Keratinocyte (primary cell): ENCODE measurements around the gene HACD1. TPM values are rescaled to one million over a fixed set of nuclear protein-coding genes. Genes with fewer than 3 reads are reported as not detected.

Experiments
- DNase-seq: peaks from one replicate; pipeline ENCODE4 v3.0.0-alpha.2; 2011; ENCODE audit warnings: low read depth, missing footprints, low spot score
- FAIRE-seq: peaks from 2 replicates; lab custom pipeline; 2011; peaks lifted over from hg19 to GRCh38; lab: Jason Lieb, UNC
- H2AFZ ChIP-seq: 2 replicates; pipeline ENCODE4 v1.6.0; 2012; ENCODE audit warnings: low read length, control low read depth, inconsistent platforms; ENCODE audit not compliant: control insufficient read depth
- H3K27ac ChIP-seq: 2 replicates; pipeline ENCODE4 v1.5.1; 2011; ENCODE audit warnings: low read length; ENCODE audit not compliant: control insufficient read depth, insufficient read depth
- H3K27me3 ChIP-seq: 3 replicates; pipeline ENCODE4 v1.6.0; 2011; ENCODE audit warnings: low read length; ENCODE audit not compliant: control insufficient read depth, insufficient read depth; ENCODE audit errors: extremely low read depth
- H3K36me3 ChIP-seq, 2 experiments: 2 replicates in 1 of 2; 3 replicates in 1 of 2; pipeline ENCODE4 v1.5.1; 2011; ENCODE audit warnings: low read length in 2 of 2, mild to moderate bottlenecking in 1 of 2; ENCODE audit not compliant: control insufficient read depth in 2 of 2, insufficient read depth in 2 of 2; ENCODE audit errors: extremely low read depth in 1 of 2
- H3K4me1 ChIP-seq: 3 replicates; pipeline ENCODE4 v1.5.1; 2011; ENCODE audit warnings: low read length; ENCODE audit not compliant: control insufficient read depth, insufficient read depth; ENCODE audit errors: extremely low read depth
- H3K4me2 ChIP-seq: 3 replicates; pipeline ENCODE4 v1.6.0; 2011; ENCODE audit warnings: low read depth, low read length; ENCODE audit not compliant: control insufficient read depth, insufficient read depth; ENCODE audit errors: extremely low read depth
- H3K4me3 ChIP-seq, 3 experiments: fragments of 200-600 bp in 1 of 3; sonication (generic) in 1 of 3; 2 replicates in 2 of 3; 3 replicates in 1 of 3; pipeline ENCODE4 v1.5.1; 2011 to 2016; ENCODE audit warnings: low read length in 3 of 3, mild to moderate bottlenecking in 3 of 3, control low read depth in 2 of 3, inconsistent platforms in 1 of 3, low read depth in 1 of 3, mixed read lengths in 1 of 3, mixed run types in 1 of 3, moderate library complexity in 1 of 3; ENCODE audit not compliant: control insufficient read depth in 2 of 3, insufficient read depth in 2 of 3; ENCODE audit errors: extremely low read depth in 1 of 3
- H3K79me2 ChIP-seq: 2 replicates; pipeline ENCODE4 v1.6.0; 2012; ENCODE audit warnings: low read length; ENCODE audit not compliant: control insufficient read depth, insufficient read depth
- H3K9ac ChIP-seq: 3 replicates; pipeline ENCODE4 v1.6.0; 2011; ENCODE audit warnings: low read length; ENCODE audit not compliant: control insufficient read depth, insufficient read depth; ENCODE audit errors: extremely low read depth
- H3K9me1 ChIP-seq: 3 replicates; pipeline ENCODE4 v1.6.0; 2011; ENCODE audit warnings: low read length; ENCODE audit not compliant: control insufficient read depth, insufficient read depth; ENCODE audit errors: extremely low read depth
- H3K9me3 ChIP-seq: 2 replicates; pipeline ENCODE4 v1.5.1; 2012; ENCODE audit warnings: low read depth, low read length; ENCODE audit not compliant: control insufficient read depth
- H4K20me1 ChIP-seq: 3 replicates; pipeline ENCODE4 v1.6.0; 2011; ENCODE audit warnings: low read length; ENCODE audit not compliant: control insufficient read depth, insufficient read depth; ENCODE audit errors: extremely low read depth
- CTCF ChIP-seq, 3 experiments: IDR thresholded peaks in 1 of 3; conservative IDR thresholded peaks in 1 of 3; optimal IDR thresholded peaks in 1 of 3; 2 replicates in 2 of 3; 3 replicates in 1 of 3; pipeline versions ENCODE3 to v1.5.1; 2011; ENCODE audit warnings: low read length in 3 of 3, mild to moderate bottlenecking in 3 of 3, moderate library complexity in 2 of 3, control low read depth in 1 of 3, inconsistent platforms in 1 of 3; ENCODE audit not compliant: insufficient read depth in 2 of 3; ENCODE audit errors: extremely low read depth in 1 of 3
- EZH2 ChIP-seq: IDR thresholded peaks from one replicate; pipeline ENCODE4 v1.6.1; 2012; ENCODE audit warnings: inconsistent platforms, mild to moderate bottlenecking, low read length, moderate library complexity
- dilution Hi-C: fragments of 300-500 bp; cut with MboI; formaldehyde crosslinking; loops from one replicate; pipeline ENCODE4 v1.7.0; 2020; ENCODE audit warnings: low sequenced_read_pairs; ENCODE audit not compliant: extremely low pct_ligation_motif_present
- polyA plus RNA-seq, 5 experiments: library from polyadenylated mRNA; depleted of rRNA in 3 of 5; stranded (reverse) in 3 of 5; stranded (forward) in 1 of 5; unstranded in 1 of 5; fragments of >200 nt; gene quantifications; 1 replicate in 1 of 5; 2 replicates in 3 of 5; 3 replicates in 1 of 5; pipeline versions ENCODE4 v1.2.1 to v1.2.3, GENCODE V29; 2011 to 2012; ENCODE audit warnings: missing spikeins in 2 of 5, low read depth in 1 of 5, low replicate concordance in 1 of 5

Gene HACD1
- polyA plus RNA-seq, 1 donor (not counting 4 experiments of a cell fraction or from before 2014, with no cell fraction given) = 46.3 TPM

- Histone ChIP-seq H3K27ac (no peak overlapping the region), H3K9ac (no peak overlapping the region), H3K4me2 (no peak overlapping the region), H3K36me3 (peaks cover 0 to 5% of the 10 kb centered on the region in 2 experiments), H3K9me1 (no peaks in the 10 kb centered on the region), H3K27me3 (no peaks in the 10 kb centered on the region), H3K9me3 (no peaks in the 10 kb centered on the region), H3K4me1 (peaks cover 17% of the 10 kb centered on the region), H3K79me2 (peaks cover 99% of the 10 kb centered on the region), H3K4me3 (no peak overlapping the region), H4K20me1 (no peaks in the 10 kb centered on the region), H2AFZ (no peak overlapping the region)
- FAIRE-seq (no peak), DNase-seq (no peak)
- TF ChIP-seq EZH2 (no peak), CTCF (optimal IDR thresholded peaks at IDR 0.05 in 1 of 3, IDR thresholded peaks at IDR 0.05 in 1 of 3, conservative IDR thresholded peaks at IDR 0.05 in 1 of 3; ENCODE audit: extremely low read depth in 1 of 3, insufficient read depth in 2 of 3, low read length in 3 of 3) (no peak)
- dilution Hi-C loops = no loop called here
These were observed 33.2 kb upstream of the HACD1 start for GRCh38 chr10:17650416-17650815.

GRCh38 chr10:17649836-17650235, 32.7 kb upstream of the HACD1 start:
- no peak overlapping the region for H2AFZ ChIP-seq
- H3K27ac ChIP-seq = no peak overlapping the region
- peaks cover 99% of the 10 kb centered on the region for H3K79me2 ChIP-seq
- no peak overlapping the region for H3K4me2 ChIP-seq
- H4K20me1 ChIP-seq = no peaks in the 10 kb centered on the region
- peaks cover 0 to 5% of the 10 kb centered on the region in 2 experiments for H3K36me3 ChIP-seq
- TF ChIP-seq CTCF (optimal IDR thresholded peaks at IDR 0.05 in 1 of 3, IDR thresholded peaks at IDR 0.05 in 1 of 3, conservative IDR thresholded peaks at IDR 0.05 in 1 of 3; ENCODE audit: extremely low read depth in 1 of 3, insufficient read depth in 2 of 3, low read length in 3 of 3) (no peak), EZH2 (no peak)
- H3K27me3 ChIP-seq = no peaks in the 10 kb centered on the region
- DNase-seq = no peak
- H3K4me3 ChIP-seq = no peak overlapping the region
- H3K4me1 ChIP-seq = peaks cover 18% of the 10 kb centered on the region
- H3K9me1 ChIP-seq = no peaks in the 10 kb centered on the region
- no peak overlapping the region for H3K9ac ChIP-seq
- no peaks in the 10 kb centered on the region for H3K9me3 ChIP-seq
- dilution Hi-C loops = no loop called here
- no peak for FAIRE-seq
